Stomach smooth muscle (tissue), 2 donors: Measurements from ENCODE around the gene XRN2.

Experiments used
- H3K27ac ChIP-seq: one replicate; pipeline ENCODE4 v1.7.0; 2013; ENCODE audit warnings: mild to moderate bottlenecking, low read length, inconsistent platforms
- H3K27me3 ChIP-seq, 2 donors: one replicate each; pipeline ENCODE4 v1.7.0; 2013; ENCODE audit warnings: low read length in 2 of 2; ENCODE audit not compliant: insufficient read depth in 2 of 2, control insufficient read depth in 1 of 2
- H3K36me3 ChIP-seq, 2 donors: one replicate each; pipeline ENCODE4 v1.7.0; 2013; ENCODE audit warnings: low read length in 2 of 2; ENCODE audit not compliant: control insufficient read depth in 2 of 2, insufficient read depth in 2 of 2
- H3K4me1 ChIP-seq: one replicate; pipeline ENCODE4 v1.7.0; 2013; ENCODE audit warnings: low read length; ENCODE audit not compliant: control insufficient read depth, insufficient read depth
- H3K4me3 ChIP-seq, 2 donors: one replicate each; pipeline ENCODE4 v1.7.0; 2013; ENCODE audit warnings: low read length in 2 of 2
- H3K9ac ChIP-seq, 2 donors: one replicate each; pipeline ENCODE4 v1.7.0; 2013; ENCODE audit warnings: low read length in 2 of 2, mild to moderate bottlenecking in 1 of 2
- H3K9me3 ChIP-seq, 2 donors: one replicate each; pipeline ENCODE4 v1.7.0; 2013; ENCODE audit warnings: low read length in 2 of 2; ENCODE audit not compliant: control insufficient read depth in 2 of 2
- donor health status: healthy.
- donor health status: Pancreatic carcinoma.

The XRN2 gene, protein sequence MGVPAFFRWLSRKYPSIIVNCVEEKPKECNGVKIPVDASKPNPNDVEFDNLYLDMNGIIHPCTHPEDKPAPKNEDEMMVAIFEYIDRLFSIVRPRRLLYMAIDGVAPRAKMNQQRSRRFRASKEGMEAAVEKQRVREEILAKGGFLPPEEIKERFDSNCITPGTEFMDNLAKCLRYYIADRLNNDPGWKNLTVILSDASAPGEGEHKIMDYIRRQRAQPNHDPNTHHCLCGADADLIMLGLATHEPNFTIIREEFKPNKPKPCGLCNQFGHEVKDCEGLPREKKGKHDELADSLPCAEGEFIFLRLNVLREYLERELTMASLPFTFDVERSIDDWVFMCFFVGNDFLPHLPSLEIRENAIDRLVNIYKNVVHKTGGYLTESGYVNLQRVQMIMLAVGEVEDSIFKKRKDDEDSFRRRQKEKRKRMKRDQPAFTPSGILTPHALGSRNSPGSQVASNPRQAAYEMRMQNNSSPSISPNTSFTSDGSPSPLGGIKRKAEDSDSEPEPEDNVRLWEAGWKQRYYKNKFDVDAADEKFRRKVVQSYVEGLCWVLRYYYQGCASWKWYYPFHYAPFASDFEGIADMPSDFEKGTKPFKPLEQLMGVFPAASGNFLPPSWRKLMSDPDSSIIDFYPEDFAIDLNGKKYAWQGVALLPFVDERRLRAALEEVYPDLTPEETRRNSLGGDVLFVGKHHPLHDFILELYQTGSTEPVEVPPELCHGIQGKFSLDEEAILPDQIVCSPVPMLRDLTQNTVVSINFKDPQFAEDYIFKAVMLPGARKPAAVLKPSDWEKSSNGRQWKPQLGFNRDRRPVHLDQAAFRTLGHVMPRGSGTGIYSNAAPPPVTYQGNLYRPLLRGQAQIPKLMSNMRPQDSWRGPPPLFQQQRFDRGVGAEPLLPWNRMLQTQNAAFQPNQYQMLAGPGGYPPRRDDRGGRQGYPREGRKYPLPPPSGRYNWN

DNA sequence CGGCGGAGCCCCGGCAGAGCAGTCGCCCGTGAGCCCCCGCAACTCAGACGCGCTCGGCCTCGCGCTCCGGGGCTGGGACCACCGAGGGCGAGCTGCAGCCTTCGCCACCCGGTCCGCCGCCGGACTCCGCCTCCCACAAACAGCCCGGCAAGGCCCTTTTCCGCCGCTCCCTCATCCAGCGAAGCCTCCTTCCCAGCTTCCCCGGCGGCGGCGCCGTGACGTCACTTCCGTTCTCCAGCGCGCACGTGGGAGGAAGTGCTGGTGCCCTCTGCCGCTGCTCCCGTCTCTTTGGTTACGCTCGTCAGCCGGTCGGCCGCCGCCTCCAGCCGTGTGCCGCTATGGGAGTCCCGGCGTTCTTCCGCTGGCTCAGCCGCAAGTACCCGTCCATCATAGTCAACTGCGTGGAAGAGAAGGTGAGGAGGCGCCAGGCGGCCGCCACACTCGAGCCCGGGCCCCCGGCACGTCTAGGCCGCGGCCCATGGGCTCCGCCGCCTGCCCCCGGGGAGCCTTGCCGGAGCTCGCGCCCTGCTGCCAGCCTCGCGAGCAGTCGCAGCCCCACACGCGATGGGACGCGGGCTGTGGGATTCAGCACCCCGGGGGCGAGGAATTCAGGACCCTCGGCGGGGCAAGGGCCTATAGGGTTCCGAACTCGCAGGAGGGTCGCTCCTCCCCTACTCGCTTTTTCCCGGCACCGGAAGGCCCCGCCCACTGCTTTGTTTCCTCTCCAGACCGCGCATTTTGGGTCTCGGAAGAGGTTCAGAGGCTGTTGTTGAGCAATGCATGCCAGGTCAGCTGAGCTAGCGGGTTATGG, at the start of gene XRN2:
TSS of gene XRN2 (plus strand) at position 271 of the 811 bp plus-strand sequence. CDS start at position 339, 68 bp downstream.
- Histone ChIP-seq H3K27me3 (peaks cover 0 to 3% of the 10 kb centered on the region in 2 donors), H3K9me3 (no peaks in the 10 kb centered on the region), H3K4me3 (peak within 1 kb of the TSS; percentile 78 to 86), H3K4me1 (peaks cover 12% of the 10 kb centered on the region), H3K36me3 (no peaks in the 10 kb centered on the region), H3K9ac (peak within 1 kb of the TSS; percentile 81 to 94), H3K27ac (peak within 1 kb of the TSS; percentile 90)

DNA sequence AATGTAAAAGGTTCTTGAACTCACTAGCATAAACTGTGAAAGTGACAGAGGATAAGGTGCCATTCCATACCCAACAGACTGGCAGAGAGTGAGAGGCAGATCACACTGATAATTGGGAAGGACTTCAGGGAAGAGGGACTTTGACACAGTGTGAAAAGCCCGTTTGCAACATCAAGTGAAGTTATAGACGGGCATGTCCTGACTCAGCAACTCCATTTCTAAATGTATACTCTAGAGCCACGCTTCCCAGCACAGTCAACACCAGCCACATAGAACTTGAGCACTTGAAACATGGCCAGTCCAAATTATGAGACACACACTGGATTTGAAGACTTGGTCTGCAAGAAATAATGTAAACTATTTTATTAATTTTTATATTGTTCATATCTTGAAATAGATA, 45.9 kb upstream of the XRN2 start:
- Histone ChIP-seq H3K4me3 (no peak overlapping the region), H3K9ac (no peak overlapping the region), H3K9me3 (no peaks in the 10 kb centered on the region), H3K36me3 (no peaks in the 10 kb centered on the region), H3K27me3 (no peaks in the 10 kb centered on the region), H3K4me1 (no peaks in the 10 kb centered on the region), H3K27ac (no peak overlapping the region)

DNA sequence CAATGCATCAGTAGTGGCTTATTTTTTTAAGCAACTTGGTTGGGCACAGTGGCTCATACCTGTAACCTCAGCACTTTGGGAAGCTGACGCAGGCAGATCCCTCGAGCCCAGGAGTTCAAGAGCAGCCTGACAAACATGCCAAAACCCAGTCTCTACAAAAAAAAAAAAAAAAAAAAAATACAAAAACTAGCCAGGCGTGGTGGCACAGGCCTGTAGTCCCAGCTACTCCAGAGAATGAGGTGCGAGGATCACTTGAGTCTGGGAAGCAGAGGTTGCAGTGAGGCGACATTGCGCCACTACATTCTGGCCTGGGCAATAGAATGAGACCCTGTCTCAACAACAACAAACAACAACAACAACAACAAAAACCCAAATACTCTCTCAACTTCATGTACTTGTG, 44.7 kb upstream of the XRN2 start:
- Histone ChIP-seq H3K9me3 (no peaks in the 10 kb centered on the region), H3K27me3 (no peaks in the 10 kb centered on the region), H3K9ac (no peak overlapping the region), H3K4me1 (no peaks in the 10 kb centered on the region), H3K36me3 (no peaks in the 10 kb centered on the region), H3K4me3 (no peak overlapping the region), H3K27ac (no peak overlapping the region)

DNA sequence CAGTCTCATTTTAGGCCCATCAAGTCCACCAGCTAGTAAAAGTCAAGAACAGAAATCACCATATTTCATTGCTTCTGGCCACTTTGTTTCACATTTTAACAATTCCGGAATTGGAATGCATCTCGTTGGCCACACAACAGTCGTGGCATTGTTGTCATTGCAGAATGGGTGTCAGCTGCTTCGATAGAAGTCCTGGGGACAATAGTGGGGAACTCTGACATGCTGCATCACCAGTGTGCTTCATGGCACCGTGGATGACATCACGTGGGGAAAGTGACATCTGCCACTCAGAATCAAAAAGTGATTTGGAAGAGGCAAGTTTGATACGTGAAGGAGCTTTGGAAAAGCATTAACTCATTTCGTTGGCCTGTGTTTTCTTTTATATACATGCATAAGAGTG, 43.8 kb upstream of the XRN2 start:
- Histone ChIP-seq H3K9me3 (no peaks in the 10 kb centered on the region), H3K4me3 (no peak overlapping the region), H3K36me3 (no peaks in the 10 kb centered on the region), H3K27ac (no peak overlapping the region), H3K4me1 (no peaks in the 10 kb centered on the region), H3K27me3 (no peaks in the 10 kb centered on the region), H3K9ac (no peak overlapping the region)

DNA sequence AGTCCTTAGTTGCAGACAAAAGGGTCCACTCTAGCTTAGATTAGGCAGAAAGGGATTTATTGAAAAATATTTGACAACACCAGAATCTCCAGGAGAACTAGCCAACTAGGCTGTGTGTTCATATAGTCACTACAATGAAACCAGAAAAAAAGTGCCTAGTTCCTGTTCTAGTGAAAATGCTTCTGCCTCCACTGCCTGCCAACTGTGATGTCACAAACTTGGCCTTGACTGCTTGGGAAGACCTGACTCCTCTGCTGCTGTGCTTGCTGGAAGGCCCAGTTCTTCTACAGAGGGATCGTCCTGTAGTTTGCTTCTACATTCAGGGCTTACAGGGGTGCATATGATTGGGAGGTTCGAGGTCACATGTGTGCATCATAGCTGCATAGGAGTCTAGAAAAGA, 40.3 kb upstream of the XRN2 start:
- no peaks in the 10 kb centered on the region for H3K27me3 ChIP-seq
- no peaks in the 10 kb centered on the region for H3K4me1 ChIP-seq
- H3K4me3 ChIP-seq: no peak overlapping the region
- no peaks in the 10 kb centered on the region for H3K36me3 ChIP-seq
- no peak overlapping the region for H3K9ac ChIP-seq
- H3K27ac ChIP-seq: no peak overlapping the region
- peaks cover 0 to 4% of the 10 kb centered on the region in 2 donors for H3K9me3 ChIP-seq

DNA sequence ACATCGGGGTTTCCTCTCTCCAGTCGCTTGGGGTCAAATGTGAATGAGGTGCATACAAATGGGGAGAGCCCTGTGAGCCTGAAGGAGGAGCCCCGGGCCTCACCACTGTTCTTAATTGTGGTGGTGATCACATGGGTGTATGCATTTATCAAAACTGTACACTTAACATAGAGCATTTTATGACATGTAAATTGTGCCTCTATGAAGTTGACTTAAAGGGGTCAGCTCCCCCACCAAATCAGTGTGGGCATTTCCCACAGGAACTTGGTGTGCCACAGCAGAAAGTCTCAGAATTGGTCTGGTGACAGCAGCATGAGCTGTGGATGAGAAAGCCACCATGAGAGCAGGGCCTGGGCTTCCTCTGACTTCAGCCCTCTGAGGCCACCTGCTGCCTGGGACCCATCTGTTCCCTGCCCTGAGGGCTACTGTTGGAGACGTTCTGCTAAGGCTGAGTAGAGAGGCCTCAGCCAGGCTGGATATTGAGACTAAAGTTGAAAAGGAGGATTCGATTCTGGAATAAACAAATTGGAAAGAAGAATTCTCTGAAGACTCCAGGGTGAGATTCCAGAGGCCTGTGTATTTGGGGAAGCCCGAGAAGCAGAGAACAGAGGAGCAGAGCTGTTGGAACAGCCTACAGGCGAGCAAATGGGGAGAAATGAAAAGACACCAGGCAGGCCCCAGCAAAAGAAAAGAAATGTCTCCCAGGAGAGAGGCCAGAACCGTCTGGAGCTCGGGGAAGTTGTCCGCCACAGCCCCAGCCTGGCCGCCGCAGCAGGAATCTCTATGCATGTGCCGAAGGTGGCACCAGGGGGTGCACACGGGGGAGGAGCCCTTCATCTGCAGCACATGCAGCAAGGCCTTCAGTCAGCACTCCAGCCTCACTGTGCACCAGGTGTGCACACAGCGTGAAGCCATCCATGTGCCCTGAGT, 37.6 kb upstream of the XRN2 start:
- no peaks in the 10 kb centered on the region for H3K27me3 ChIP-seq
- no peak overlapping the region for H3K4me3 ChIP-seq
- H3K9ac ChIP-seq: no peak overlapping the region
- peaks cover 0 to 4% of the 10 kb centered on the region in 2 donors for H3K9me3 ChIP-seq
- H3K4me1 ChIP-seq: no peaks in the 10 kb centered on the region
- H3K36me3 ChIP-seq: no peaks in the 10 kb centered on the region
- H3K27ac ChIP-seq: no peak overlapping the region

DNA sequence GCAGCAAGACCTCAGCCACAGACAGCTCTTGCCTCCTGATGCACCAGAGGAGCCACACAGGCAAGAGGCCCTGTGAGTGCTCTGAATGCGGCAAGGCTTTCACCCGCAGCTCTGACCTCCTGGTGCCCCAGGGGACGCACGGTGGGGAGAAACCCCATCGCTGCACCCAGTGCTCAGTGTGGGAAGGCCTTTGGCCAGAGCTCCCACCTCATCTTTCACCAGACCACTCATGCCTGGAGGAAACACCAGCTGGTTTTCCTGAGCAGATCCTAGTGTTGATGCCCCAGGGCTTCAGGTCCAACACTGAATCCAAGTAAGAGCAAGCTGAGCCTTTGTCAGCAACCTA, 37.0 kb upstream of the XRN2 start:
- H3K27me3 ChIP-seq: no peaks in the 10 kb centered on the region
- peaks cover under 1 to 4% of the 10 kb centered on the region in 2 donors for H3K9me3 ChIP-seq
- H3K36me3 ChIP-seq: no peaks in the 10 kb centered on the region
- no peaks in the 10 kb centered on the region for H3K4me1 ChIP-seq
- H3K27ac ChIP-seq: no peak overlapping the region
- H3K4me3 ChIP-seq: no peak overlapping the region
- H3K9ac ChIP-seq: no peak overlapping the region

DNA sequence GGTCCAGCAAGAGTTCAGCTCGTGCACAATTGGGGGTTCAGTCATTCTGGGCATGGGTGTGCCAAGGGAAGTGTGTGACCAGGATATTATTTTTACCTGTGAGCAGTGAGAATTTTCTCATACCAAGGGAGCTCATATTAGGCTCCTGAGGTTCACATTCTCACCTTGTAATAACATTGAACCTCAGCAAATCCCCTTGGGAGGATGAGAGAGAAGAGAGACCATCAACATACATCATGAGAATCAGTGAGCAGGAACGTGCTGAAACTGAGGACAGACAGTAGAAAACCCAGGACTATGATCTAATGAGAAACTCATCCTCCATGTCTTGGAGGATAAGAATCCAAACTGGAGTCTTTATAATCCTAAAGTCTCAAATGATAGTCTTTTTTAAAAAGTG, 33.4 kb upstream of the XRN2 start:
- Histone ChIP-seq H3K27ac (no peak overlapping the region), H3K9me3 (peaks cover 4 to 10% of the 10 kb centered on the region in 2 donors), H3K4me1 (no peaks in the 10 kb centered on the region), H3K27me3 (peaks cover 0 to 2% of the 10 kb centered on the region in 2 donors), H3K36me3 (no peaks in the 10 kb centered on the region), H3K9ac (no peak overlapping the region), H3K4me3 (no peak overlapping the region)

DNA sequence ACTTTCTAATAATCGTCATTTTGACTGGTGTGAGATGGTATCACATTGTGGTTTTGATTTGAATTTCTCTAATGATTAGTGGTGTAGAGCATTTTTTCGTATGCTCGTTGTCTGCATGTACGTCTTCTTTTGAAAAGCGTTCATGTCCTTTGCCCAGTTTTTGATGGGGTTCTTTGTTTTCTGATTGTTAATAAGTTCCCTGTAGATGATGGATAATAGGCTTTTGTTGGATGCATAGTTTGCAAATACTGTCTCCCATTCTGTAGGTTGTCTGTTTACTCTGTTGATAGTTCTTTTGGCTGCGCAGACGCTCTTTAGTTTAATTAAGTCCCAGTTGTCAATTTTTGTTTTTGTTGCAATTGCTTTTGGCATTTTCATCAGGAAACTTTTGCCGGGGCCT, 32.3 kb upstream of the XRN2 start:
- Histone ChIP-seq H3K4me1 (no peaks in the 10 kb centered on the region), H3K36me3 (no peaks in the 10 kb centered on the region), H3K9me3 (peaks cover 4 to 10% of the 10 kb centered on the region in 2 donors), H3K27ac (no peak overlapping the region), H3K4me3 (no peak overlapping the region), H3K27me3 (peaks cover 0 to 2% of the 10 kb centered on the region in 2 donors), H3K9ac (no peak overlapping the region)
